HG02885 (cell line): ENCODE measurements around the gene UGT1A10.

Experiments
- ATAC-seq: cut with Tn5 transposase; IDR thresholded peaks from one replicate; pipeline ENCODE4 v1.9.1; 2021; ENCODE audit warnings: mild to moderate bottlenecking; ENCODE audit not compliant: unreplicated experiment, poor library complexity

Gene UGT1A10

DNA sequence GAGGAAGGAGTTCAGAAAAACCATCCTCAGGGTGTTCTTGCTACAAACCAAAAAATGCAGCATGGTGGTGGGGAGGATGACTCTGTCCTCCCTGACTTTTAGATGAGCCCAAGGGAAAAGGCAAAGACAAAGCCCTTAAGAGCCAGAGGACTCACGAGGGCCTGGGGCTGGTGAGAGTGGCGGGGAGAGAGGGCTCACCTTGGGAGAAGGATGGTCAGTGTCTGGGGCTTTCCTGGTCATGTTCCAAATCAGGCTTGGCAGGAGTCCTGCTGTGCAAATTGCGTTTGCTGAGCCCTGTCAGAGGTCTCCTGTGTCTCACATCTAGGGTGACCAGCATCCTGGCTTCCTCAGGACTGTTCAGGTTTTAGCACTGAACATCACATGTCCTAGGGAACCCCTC, 128.5 kb downstream of the UGT1A10 start:
- no peak for ATAC-seq

DNA sequence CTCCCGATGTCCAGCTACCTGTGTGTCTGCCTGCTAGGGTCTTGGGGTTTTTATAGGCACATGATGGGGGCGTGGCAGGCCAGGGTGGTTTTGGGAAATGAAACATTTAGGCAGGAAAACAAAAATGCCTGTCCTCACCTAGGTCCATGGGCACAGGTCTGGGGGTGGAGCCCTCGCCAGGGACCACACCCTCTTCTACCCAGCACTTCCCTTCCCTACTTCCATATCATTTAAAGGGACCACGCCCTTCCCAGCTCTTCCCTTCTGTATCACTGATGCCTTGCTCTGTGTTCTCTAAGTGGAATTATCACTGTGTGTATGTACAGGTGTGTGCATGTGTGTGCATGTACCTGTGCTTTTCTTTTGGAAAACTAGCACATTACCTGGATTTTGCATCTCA, 130.2 kb downstream of the UGT1A10 start:
- ATAC-seq, result no peak

DNA sequence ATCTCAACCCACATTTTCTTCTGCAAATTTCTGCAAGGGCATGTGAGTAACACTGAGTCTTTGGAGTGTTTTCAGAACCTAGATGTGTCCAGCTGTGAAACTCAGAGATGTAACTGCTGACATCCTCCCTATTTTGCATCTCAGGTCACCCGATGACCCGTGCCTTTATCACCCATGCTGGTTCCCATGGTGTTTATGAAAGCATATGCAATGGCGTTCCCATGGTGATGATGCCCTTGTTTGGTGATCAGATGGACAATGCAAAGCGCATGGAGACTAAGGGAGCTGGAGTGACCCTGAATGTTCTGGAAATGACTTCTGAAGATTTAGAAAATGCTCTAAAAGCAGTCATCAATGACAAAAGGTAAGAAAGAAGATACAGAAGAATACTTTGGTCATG, 131.8 kb downstream of the UGT1A10 start:
- ATAC-seq, result no peak

DNA sequence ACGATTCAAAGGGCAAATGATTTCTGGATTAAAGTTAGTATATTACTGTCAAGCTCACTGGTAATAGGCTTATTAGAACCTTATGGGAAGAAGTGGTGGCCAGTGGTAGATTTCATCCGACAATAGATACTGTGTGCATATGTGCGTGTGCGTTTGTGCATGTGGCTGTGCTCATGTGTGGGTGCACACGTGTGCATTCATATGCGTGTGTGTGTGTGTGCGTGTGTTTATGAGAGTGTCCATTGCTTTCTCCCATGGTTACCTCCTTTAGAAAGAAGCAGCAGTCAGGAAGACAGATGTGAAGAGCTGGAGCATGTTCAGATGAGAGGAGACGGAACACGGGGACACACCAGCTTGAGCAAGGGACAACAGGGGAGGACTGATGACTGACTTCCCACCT, 133.0 kb downstream of the UGT1A10 start:
- ATAC-seq, result no peak

DNA sequence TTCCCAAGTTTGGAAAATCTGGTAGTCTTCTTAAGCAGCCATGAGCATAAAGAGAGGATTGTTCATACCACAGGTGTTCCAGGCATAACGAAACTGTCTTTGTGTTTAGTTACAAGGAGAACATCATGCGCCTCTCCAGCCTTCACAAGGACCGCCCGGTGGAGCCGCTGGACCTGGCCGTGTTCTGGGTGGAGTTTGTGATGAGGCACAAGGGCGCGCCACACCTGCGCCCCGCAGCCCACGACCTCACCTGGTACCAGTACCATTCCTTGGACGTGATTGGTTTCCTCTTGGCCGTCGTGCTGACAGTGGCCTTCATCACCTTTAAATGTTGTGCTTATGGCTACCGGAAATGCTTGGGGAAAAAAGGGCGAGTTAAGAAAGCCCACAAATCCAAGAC, 135.9 kb downstream of the UGT1A10 start:
- ATAC-seq, result no peak

DNA sequence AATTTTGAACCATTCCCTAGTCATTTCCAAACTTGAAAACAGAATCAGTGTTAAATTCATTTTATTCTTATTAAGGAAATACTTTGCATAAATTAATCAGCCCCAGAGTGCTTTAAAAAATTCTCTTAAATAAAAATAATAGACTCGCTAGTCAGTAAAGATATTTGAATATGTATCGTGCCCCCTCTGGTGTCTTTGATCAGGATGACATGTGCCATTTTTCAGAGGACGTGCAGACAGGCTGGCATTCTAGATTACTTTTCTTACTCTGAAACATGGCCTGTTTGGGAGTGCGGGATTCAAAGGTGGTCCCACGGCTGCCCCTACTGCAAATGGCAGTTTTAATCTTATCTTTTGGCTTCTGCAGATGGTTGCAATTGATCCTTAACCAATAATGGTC, 136.3 kb downstream of the UGT1A10 start:
- no peak for ATAC-seq

DNA sequence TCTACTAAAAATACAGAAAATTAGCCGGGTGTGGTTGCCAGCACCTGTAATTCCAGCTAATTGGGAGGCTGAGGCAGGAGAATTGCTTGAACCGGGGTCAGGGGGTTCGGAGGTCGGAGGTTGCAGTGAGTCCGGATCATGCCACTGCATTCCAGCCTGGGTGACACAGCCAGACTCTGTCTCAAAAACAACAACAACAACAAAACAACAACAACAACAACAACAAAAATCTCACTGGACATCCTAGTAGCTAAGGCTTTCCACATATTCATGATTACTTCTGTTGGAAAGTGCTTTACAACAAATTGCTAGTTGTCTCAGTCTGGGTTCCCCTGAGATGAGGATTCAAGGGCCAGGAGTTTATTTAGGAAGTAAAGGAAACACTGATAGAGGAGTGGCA, 137.6 kb downstream of the UGT1A10 start:
- ATAC-seq, result no peak

DNA sequence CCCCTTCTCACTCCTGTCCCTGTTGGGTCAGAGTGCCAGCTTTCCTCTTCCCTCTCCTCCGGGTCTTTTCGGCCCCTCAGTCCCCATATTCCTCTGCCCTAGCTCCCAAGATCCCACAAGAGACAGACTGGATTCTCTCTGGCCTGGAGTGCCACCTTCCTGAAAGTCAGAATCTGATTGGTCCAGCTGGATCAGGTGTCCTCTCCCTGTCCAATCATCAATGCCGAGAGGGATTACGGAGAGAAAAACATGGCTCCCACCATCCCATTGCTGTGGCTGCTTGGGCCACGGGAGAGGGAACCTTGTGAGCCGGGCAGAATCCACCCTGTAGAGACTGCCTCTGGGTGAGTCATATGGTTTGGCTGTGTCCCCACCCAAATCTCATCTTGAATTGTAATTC, 139.2 kb downstream of the UGT1A10 start:
- no peak for ATAC-seq

DNA sequence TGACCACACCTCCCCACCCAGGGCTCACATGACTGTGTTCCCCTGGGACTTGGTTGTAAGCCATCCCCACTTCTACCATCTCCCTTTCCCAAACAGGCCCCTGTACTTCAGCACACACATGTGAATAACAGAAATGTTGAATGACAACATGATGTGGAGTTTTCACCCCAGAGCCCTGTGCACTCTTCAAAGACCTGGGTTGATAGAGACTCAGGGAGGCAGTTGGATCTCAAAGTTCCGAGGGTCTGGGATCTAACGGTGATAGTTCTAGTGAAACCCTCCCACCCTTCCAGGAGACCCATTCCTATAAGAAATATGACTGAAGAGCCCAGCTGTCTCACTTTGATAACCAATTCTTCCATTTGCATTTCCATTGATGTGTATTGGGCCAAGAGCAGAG, 141.8 kb downstream of the UGT1A10 start, which contains the start of gene MROH2A:
Gene MROH2A (plus strand): TSS at position 301 of the 400 bp plus-strand sequence. CDS start 1,029 bp downstream, outside the sequence.
- ATAC-seq, result no peak

DNA sequence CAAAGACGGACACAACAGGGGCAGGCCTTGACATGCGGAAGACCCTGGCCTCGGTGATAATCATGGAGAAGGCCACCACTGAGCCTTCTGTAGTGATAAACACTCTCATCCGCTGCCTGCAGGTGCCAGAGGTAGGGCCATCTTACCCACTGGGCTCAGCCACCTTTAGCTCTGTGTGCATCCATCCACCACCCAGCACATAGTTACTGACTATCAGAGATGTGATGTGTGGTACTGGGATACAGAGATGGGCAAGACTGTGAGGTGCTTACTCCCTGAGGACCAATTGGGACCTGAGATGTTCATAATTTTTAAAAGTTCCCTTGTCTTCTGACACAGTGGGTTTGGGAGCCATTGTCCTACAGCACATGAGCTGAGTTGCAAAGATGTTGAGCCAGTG, 143.5 kb downstream of the UGT1A10 start:
- no peak for ATAC-seq

DNA sequence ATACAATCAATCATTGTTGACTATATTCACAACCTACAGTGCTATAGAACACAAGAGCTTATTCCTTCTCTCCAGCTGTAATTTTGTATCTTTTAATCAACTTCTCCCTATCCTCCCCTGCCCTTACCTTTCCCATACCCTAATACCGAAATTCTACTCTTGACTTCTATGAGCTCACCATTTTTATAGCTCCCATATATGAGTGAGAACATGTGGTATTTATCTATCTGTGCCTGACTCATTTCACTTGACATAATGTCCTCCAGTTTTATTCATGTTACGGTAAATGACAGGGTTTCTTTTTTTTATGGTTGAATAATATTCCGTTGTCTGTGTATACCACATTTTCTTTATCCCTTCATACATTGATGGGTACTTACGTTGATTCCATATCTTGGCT, 144.5 kb downstream of the UGT1A10 start:
- no peak for ATAC-seq

DNA sequence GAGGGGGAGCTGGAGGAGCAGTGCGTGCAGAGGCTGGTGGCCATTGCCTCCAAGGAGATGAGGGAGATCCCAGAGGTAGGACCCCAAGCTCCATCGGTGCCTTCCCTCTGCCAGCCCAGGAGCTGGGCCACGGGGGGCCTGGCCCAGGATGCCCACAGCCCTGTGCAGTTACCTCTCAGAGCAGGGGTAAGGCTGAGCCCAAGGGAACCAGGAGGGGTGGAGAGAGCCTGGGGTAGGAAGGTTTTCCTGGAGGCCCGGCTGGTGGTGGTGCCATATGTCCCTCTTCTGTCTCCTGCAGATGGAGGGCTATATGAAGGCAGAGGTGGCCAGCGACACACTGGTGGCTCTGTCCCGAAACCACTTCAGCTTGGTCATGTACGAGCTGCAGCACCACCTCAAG, 153.3 kb downstream of the UGT1A10 start:
- no peak for ATAC-seq

DNA sequence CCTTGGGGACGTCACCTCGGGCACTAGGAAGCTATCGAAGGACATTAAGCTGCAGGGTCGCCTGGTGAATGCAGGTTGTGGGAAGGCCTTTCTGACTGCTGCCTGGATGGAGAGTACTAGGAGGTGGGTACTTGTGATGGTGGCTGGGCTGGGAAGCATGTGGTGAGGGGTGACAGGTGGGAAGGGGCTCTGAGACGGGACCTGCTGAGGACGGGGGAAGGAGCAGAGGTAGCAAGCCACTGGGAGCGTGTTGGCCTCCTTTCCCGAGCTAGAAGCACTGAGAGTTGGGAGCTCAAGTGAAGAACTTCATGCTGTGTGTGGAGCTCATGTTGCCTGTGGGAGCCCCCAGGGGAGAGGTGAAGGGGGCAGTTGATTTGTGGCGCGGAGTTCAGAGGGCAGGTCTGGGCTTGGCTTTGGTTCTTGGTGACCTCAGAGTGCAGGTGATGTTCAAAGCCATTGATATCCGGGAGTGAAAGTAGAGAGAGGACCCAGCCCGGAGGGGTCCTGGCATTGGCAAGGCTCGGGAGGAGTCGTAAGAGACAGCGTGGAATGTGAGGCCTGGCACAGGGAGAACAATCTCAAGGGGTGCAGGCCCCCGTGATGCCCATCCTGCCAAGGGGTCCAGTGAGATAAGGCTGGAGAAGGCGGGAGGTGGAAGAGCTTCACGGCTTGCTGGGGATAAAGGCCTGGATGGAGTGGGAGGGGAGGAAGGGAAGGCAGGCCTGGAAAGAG, 155.1 kb downstream of the UGT1A10 start:
- no peak for ATAC-seq

DNA sequence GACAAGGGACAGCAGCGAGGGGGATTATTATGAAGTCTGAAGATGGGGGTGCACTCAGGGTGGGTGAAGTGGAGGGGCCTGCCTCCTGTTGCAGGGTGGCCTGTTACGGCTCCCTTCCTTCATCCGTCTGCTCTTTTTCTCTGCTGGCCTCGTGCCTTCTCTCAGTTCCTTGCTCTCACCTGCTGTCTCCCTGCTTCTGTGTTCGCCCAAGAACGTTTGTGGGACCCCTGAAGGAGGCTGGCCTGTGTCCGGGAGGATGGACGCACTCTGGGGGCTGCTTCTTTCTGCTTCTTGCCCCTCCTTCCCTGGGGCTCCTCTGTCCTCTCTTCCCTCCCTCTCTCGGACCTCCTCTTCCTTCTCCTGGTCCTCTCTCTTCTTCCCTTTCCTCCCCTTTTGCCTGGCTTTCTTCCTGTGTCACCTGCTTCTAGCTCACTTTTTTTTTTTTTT, 155.7 kb downstream of the UGT1A10 start:
- ATAC-seq, result no peak

DNA sequence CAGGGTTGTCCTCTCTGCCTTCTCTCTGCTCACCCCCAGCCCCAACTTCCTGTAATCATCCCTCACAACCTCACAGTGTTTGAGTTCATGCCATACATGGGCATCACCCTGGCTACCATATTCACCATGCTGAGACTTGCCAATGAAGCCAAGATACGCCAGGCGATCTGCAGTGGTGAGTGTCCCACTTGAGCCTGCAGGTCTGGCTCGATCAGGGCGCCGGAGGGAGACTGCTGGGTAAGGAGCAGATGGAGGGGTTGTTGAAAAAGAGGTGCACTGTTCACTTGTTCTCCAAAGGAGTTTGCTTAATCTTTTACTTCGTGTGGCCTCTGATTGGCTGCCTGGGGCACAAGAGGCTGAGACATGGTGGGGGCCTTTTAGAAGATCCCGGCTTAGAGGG, 156.5 kb downstream of the UGT1A10 start:
- no peak for ATAC-seq

DNA sequence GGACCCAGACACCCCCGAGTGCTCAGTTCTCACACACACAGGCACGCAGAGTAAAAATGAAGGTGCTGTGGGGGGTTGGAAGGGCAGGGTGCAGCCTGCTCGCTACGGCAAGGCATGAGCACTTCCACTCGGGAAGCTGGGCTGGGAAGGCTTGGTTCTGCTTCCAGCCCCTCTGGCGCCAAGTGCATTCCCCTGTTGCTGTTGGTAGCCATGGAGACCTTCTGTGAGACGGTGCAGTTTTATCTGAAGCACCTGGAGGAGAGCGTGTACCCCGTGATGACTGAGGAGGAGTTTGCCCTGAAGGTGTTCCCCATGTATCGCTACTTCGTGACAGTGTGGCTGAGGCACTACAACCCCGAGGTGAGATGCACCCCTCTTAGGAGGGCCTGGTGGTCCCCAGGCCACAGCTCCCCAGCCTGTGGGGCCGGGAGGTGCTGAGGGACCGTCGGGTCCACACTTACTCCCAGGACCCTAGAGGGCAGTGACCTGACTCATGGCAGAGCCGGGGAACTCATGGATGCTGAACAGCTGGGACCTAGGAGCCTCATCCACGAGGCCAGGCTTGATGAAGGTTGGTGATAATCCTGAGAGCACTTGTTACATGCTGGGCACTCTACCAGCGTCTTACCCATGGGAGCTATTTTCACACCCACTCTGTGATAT, 157.3 kb downstream of the UGT1A10 start:
- ATAC-seq, result no peak

DNA sequence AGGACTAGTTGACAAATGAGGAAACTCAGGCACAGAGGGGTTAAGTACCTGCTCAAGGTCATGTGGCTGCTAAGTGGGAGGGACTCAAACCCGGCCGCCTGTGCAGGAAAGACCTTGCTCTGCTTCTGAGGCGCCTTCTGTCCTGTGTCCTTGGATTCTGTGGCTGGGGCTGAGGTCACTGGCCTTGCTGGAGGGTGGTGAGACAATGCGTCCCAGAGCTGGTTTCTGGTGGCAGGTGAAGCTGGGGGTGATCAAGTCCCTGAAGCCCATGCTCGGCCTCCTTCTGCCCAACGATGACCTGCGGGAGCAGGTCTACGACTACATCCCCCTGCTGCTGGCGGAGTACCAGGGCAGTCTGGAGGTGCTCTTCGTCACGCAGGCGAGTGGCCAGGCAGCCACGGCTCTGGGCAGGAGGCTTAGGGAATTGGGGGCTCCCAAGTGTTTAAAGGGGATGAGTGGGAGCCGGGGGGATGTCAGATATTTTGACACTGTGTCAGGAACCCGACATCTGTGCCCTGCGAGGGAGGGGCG, 157.9 kb downstream of the UGT1A10 start:
- no peak for ATAC-seq

DNA sequence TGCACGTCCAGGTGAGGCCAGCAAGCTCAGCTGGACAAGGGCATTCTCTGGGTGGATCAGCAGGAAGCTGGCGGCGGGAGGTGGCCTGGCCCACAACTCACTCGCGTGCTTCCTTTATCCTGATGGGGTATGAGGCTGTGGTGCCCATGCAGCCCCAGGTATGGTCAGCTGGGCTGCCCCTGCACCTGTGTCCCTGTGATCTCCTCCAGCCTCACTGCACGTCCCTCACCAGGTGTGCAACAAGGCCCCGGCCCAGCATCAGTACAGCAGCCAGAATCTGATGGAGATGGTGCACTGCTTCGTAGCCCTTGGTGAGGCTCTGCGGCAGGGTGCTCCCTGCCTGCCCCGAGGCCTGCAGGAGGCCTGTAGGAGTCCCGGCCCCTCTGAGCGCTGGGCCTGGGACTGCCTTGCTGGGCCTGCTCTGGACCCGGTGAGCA, 159.5 kb downstream of the UGT1A10 start:
- no peak for ATAC-seq

DNA sequence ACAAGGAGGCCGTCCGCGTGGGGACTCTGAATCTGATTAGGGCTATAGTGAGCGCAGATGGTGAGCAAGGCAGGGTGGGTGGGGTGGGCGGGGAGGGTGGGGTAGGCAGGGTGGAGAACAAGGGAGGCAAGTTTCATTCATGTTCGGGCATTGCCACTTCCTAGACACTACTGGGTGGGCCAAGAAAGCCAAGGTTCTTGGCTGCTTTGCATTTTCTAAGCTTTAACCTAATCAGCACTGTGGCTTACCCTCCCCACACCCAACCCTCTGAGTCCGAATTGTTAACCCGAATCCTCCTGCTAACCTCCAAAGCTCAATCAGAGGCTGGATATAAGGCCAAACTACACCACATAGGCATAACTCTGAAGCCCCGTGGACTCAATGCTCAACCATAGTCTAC, 160.0 kb downstream of the UGT1A10 start:
- ATAC-seq, result no peak

DNA sequence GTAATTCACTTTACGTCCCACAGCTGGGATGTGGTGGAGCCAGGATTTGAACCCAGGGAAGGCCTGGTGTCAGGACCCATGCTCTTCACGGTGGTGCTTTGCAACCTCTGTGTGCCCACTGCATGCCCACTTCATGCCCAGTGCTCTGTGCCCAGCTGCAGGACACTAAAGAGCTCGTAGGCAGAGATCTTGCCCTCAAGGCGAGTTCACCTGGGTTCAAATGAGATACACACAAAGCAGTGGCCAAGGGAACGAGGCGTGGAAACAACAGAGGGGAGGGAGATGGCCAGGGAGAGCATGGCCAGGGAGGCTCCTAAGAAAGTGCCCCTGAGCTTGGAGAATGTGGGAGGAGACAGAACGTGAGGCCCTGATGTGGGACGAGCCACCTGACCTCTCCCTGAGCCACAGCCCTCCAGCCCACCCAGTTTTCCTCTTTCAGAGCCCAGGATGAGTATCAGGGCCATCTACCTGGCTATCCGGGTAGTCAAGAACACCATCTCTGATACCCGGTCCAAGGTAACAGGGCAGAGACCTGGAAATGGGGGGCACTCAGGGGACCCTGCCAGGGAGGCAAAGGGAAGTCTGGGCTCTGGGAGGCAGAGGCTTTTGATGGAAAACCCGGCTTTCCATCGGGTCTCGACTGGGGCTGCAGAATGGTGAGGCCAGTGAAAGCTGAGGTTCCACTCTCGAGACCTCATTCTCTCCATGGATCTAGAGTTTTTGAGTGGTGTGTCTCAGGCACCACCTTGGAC, 162.3 kb downstream of the UGT1A10 start:
- no peak for ATAC-seq

DNA sequence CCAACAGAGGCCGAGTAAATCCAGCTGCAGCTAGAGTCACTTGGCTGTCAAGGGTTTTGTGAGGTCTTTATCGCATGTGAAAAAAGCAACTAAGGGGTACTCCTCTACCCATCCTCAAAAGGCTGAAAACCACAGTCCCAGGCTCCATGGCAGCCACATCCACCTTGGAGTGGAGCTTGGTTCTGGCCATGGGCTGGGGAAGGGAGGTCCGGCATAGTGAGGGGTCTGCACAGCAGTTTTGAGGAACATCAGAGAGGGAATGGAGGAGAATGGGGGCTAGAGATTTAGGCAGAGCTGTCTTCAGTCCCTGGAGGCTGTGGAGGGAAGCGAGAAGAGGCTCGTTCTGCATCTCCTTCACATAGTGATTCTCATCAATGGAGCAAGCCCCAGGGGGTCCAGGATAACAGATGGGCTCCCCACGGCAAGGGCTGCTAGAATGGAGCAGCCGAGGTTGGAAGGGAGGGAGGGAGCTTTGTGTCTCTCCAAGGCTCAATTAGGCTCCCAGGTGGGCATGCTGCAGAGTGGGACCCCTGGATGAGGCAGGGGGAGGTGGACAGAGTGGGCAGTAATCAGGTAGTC, 162.9 kb downstream of the UGT1A10 start:
- ATAC-seq, result no peak
